ENCODE data around the gene RSAD2.
A peak's percentile ranks its signal among the peaks of the same experiment; 100 is the strongest.
"Not testable (repeated sequence)": the region's sequence is repeated elsewhere in the genome, so short reads cannot be mapped to it uniquely, and the experiment has no call there.

The RSAD2 gene

GRCh38 chr2:6877402-6878304 is at the start of gene RSAD2:
RSAD2 (plus strand) TSS chr2:6877777; CDS start chr2:6877801, 24 bp downstream.
- DNase-seq (ENCODE audit: low spot score), result no peak

- DNase-seq (ENCODE audit: low spot score), result peak; percentile 40
Measured at GRCh38 chr2:6828299-6828584, 49.3 kb upstream of the RSAD2 start.

- DNase-seq (ENCODE audit: low spot score), result no peak
Measured at GRCh38 chr2:6831229-6831628, 46.3 kb upstream of the RSAD2 start.

- DNase-seq (ENCODE audit: low spot score), result no peak
Measured at GRCh38 chr2:6832596-6833299, 44.8 kb upstream of the RSAD2 start.

GRCh38 chr2:6833300-6833604 is 44.3 kb upstream of the RSAD2 start:
- DNase-seq (ENCODE audit: low spot score), result no peak

- DNase-seq (ENCODE audit: low spot score), result no peak
Measured at GRCh38 chr2:6834163-6834562, 43.4 kb upstream of the RSAD2 start.

- DNase-seq (ENCODE audit: low spot score), result no peak
Measured at GRCh38 chr2:6835467-6835866, 42.1 kb upstream of the RSAD2 start.

- no peak for DNase-seq (ENCODE audit: low spot score)
Measured at GRCh38 chr2:6838673-6839319, 38.8 kb upstream of the RSAD2 start.

GRCh38 chr2:6841537-6842287 is 35.9 kb upstream of the RSAD2 start:
- no peak for DNase-seq (ENCODE audit: low spot score)

GRCh38 chr2:6845312-6845711 is 32.3 kb upstream of the RSAD2 start:
- no peak for DNase-seq (ENCODE audit: low spot score)

GRCh38 chr2:6845903-6846302 is 31.7 kb upstream of the RSAD2 start:
- DNase-seq (ENCODE audit: low spot score), result no peak

GRCh38 chr2:6846540-6846939 is 31.0 kb upstream of the RSAD2 start:
- DNase-seq (ENCODE audit: low spot score), result no peak

GRCh38 chr2:6846967-6847681 is 30.5 kb upstream of the RSAD2 start:
- DNase-seq (ENCODE audit: low spot score), result no peak

- no peak for DNase-seq (ENCODE audit: low spot score)
Measured at GRCh38 chr2:6852195-6852594, 25.4 kb upstream of the RSAD2 start.

- DNase-seq (ENCODE audit: low spot score), result no peak
Measured at GRCh38 chr2:6854416-6854815, 23.2 kb upstream of the RSAD2 start.

GRCh38 chr2:6855860-6856547 is 21.6 kb upstream of the RSAD2 start:
- DNase-seq (ENCODE audit: low spot score), result no peak

GRCh38 chr2:6856548-6856920 is 21.0 kb upstream of the RSAD2 start:
- DNase-seq (ENCODE audit: low spot score), result no peak

GRCh38 chr2:6858466-6859027 is 19.0 kb upstream of the RSAD2 start:
- not testable (repeated sequence) for DNase-seq (ENCODE audit: low spot score)

GRCh38 chr2:6860296-6860695 is 17.3 kb upstream of the RSAD2 start:
- no peak for DNase-seq (ENCODE audit: low spot score)

GRCh38 chr2:6863792-6864191 is 13.8 kb upstream of the RSAD2 start:
- DNase-seq (ENCODE audit: low spot score), result no peak

GRCh38 chr2:6864231-6864754 is 13.3 kb upstream of the RSAD2 start:
- no peak for DNase-seq (ENCODE audit: low spot score)

All from cerebellar cortex (tissue), 1 donor.